ENCODE results near the gene FAM193B. TPM values are rescaled to one million over a fixed set of nuclear protein-coding genes. Genes with fewer than 3 reads are reported as not detected.

Gene FAM193B
- total and polyA plus RNA-seq, 9 of the 15 experiments (the other 6 are each of a cell fraction or from before 2014, with no cell fraction given) = 4.4 to 76.4 (median 37.3) TPM

DNA sequence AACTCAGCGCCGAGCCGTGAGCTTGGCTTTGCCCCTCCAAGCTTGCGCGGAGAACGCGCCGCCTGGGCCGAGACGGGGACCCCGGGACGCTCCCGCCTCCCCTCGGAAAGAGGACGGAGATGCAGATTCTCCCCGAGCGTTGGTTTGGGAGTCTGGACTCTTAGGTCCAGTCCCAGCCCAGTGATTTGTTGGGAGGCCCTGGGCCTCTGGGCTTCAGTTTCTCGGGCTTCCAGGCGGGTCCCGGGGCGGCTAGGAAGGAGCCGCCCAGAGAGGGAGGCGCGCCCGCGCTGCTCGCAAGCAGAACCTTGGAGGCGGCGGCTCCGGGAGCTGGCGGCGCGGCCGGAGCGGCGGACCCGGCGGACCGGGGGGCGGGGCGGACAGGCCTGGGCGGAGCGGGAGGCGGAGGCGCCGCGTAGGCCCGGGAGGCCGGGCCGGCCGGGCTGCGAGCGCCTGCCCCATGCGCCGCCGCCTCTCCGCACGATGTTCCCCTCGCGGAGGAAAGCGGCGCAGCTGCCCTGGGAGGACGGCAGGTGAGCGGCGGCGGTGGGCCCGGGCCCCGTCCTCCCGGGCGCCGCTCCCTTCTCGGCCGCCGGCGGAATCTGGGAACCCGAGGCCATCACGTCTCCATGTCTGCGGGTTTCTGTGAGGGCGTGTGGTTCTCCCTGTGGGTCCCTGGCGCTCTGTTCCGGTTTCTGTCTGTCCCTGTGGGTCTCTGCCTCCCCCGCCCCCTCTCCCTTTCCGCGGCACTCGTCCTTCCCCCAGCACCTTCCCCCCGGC lies 45.6 kb upstream of the FAM193B start, which contains the start of gene B4GALT7 (continued):
- TF ChIP-seq, protein P1, sequence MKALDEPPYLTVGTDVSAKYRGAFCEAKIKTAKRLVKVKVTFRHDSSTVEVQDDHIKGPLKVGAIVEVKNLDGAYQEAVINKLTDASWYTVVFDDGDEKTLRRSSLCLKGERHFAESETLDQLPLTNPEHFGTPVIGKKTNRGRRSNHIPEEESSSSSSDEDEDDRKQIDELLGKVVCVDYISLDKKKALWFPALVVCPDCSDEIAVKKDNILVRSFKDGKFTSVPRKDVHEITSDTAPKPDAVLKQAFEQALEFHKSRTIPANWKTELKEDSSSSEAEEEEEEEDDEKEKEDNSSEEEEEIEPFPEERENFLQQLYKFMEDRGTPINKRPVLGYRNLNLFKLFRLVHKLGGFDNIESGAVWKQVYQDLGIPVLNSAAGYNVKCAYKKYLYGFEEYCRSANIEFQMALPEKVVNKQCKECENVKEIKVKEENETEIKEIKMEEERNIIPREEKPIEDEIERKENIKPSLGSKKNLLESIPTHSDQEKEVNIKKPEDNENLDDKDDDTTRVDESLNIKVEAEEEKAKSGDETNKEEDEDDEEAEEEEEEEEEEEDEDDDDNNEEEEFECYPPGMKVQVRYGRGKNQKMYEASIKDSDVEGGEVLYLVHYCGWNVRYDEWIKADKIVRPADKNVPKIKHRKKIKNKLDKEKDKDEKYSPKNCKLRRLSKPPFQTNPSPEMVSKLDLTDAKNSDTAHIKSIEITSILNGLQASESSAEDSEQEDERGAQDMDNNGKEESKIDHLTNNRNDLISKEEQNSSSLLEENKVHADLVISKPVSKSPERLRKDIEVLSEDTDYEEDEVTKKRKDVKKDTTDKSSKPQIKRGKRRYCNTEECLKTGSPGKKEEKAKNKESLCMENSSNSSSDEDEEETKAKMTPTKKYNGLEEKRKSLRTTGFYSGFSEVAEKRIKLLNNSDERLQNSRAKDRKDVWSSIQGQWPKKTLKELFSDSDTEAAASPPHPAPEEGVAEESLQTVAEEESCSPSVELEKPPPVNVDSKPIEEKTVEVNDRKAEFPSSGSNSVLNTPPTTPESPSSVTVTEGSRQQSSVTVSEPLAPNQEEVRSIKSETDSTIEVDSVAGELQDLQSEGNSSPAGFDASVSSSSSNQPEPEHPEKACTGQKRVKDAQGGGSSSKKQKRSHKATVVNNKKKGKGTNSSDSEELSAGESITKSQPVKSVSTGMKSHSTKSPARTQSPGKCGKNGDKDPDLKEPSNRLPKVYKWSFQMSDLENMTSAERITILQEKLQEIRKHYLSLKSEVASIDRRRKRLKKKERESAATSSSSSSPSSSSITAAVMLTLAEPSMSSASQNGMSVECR (CRISPR knock-in tag; IDR thresholded peaks at IDR 0.05) = peak; percentile 42; the same call in 1 of the 2 replicates
- no peak for TF ChIP-seq EHMT2 (IDR thresholded peaks at IDR 0.05)
- peak; percentile 48 for TF ChIP-seq BHLHE40 (IDR thresholded peaks at IDR 0.05; ENCODE audit: low read length)
- no peak for TF ChIP-seq HMG20B (CRISPR knock-in tag; IDR thresholded peaks at IDR 0.05)
- TF ChIP-seq, protein P2, sequence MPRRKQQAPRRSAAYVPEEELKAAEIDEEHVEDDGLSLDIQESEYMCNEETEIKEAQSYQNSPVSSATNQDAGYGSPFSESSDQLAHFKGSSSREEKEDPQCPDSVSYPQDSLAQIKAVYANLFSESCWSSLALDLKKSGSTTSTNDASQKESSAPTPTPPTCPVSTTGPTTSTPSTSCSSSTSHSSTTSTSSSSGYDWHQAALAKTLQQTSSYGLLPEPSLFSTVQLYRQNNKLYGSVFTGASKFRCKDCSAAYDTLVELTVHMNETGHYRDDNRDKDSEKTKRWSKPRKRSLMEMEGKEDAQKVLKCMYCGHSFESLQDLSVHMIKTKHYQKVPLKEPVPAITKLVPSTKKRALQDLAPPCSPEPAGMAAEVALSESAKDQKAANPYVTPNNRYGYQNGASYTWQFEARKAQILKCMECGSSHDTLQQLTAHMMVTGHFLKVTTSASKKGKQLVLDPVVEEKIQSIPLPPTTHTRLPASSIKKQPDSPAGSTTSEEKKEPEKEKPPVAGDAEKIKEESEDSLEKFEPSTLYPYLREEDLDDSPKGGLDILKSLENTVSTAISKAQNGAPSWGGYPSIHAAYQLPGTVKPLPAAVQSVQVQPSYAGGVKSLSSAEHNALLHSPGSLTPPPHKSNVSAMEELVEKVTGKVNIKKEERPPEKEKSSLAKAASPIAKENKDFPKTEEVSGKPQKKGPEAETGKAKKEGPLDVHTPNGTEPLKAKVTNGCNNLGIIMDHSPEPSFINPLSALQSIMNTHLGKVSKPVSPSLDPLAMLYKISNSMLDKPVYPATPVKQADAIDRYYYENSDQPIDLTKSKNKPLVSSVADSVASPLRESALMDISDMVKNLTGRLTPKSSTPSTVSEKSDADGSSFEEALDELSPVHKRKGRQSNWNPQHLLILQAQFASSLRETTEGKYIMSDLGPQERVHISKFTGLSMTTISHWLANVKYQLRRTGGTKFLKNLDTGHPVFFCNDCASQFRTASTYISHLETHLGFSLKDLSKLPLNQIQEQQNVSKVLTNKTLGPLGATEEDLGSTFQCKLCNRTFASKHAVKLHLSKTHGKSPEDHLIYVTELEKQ (CRISPR knock-in tag; IDR thresholded peaks at IDR 0.05) = no peak
- no peak for TF ChIP-seq MAFG (tag; conservative IDR thresholded peaks at IDR 0.05)
- TF ChIP-seq CBX5 (IDR thresholded peaks at IDR 0.05; ENCODE audit: borderline replicate concordance, low read depth) = no peak
- TF ChIP-seq KDM4B (IDR thresholded peaks at IDR 0.05; ENCODE audit: borderline replicate concordance in 2 of 2, low read depth in 1 of 2) = 0 out of 4 replicates have a peak, but pooled peaks of 1 of the 2 experiments have one; percentile 54
- TF ChIP-seq JUN (IDR thresholded peaks at IDR 0.05; ENCODE audit: borderline replicate concordance, low read depth, low read length) = peak; percentile 21; the same call in 1 of the 2 replicates
- TF ChIP-seq JUN (CRISPR knock-in tag; IDR thresholded peaks at IDR 0.05; ENCODE audit: borderline replicate concordance) = 0 out of 2 replicates have a peak, but pooled peaks have one; percentile 39
- TF ChIP-seq ZNF217 (CRISPR knock-in tag; IDR thresholded peaks at IDR 0.05) = no peak
- no peak for TF ChIP-seq TAF9B (IDR thresholded peaks at IDR 0.05; ENCODE audit: partially characterized antibody)
- TF ChIP-seq PTBP1 (IDR thresholded peaks at IDR 0.05; ENCODE audit: low read depth, low read length) = no peak
- no peak; the same call in 1 of the 2 replicates for TF ChIP-seq ZNF384 (IDR thresholded peaks at IDR 0.05; ENCODE audit: low read depth, low read length)
- no peak for TF ChIP-seq ZNF165 (CRISPR knock-in tag; IDR thresholded peaks at IDR 0.05; ENCODE audit: borderline replicate concordance)
- no peak for TF ChIP-seq POLR2B (IDR thresholded peaks at IDR 0.05; ENCODE audit: low read depth, partially characterized antibody)
- no peak for TF ChIP-seq TEAD4 (IDR thresholded peaks at IDR 0.05; ENCODE audit: low read length)
- no peak; the same call in 1 of the 2 replicates for TF ChIP-seq TEAD4 (CRISPR knock-in tag; IDR thresholded peaks at IDR 0.05; ENCODE audit: borderline replicate concordance)
- TF ChIP-seq FUS (optimal IDR thresholded peaks at IDR 0.05; ENCODE audit: low read depth, low read length) = peak; percentile 21
- TF ChIP-seq ZBTB7A (IDR thresholded peaks at IDR 0.05; ENCODE audit: borderline replicate concordance, control insufficient read depth, low read depth, low read length) = peak; percentile 61; the same call in 1 of the 2 replicates
- TF ChIP-seq CCNT2 (IDR thresholded peaks at IDR 0.05; ENCODE audit: borderline replicate concordance, extremely low read depth, insufficient read length, low read depth, low read length) = peak; percentile 93

Data from K562 (cell line).